Astrocyte of the spinal cord (primary cell): Measurements from ENCODE around the gene PACS1.
"Not testable (repeated sequence)": the region's sequence is repeated elsewhere in the genome, so short reads cannot be mapped to it uniquely, and the experiment has no call there.

Source experiments
- DNase-seq: peaks from one replicate; pipeline ENCODE4 v3.0.0; 2011; ENCODE audit warnings: low read depth, low spot score
- H3K4me3 ChIP-seq: 2 replicates; pipeline ENCODE4 v1.5.1; 2011; ENCODE audit warnings: low read depth, mild to moderate bottlenecking, low read length, moderate library complexity
- in situ Hi-C: cut with HindIII; loops from 2 replicates; pipeline ENCODE4 v1.10.0; 2017; ENCODE audit warnings: low sequenced_read_pairs
- TF ChIP-seq, protein P1 (sequence below): IDR thresholded peaks from 2 replicates; pipeline ENCODE4 v1.5.1; 2012; ENCODE audit warnings: low read depth, mild to moderate bottlenecking, low read length, inconsistent platforms

The PACS1 gene

DNA sequence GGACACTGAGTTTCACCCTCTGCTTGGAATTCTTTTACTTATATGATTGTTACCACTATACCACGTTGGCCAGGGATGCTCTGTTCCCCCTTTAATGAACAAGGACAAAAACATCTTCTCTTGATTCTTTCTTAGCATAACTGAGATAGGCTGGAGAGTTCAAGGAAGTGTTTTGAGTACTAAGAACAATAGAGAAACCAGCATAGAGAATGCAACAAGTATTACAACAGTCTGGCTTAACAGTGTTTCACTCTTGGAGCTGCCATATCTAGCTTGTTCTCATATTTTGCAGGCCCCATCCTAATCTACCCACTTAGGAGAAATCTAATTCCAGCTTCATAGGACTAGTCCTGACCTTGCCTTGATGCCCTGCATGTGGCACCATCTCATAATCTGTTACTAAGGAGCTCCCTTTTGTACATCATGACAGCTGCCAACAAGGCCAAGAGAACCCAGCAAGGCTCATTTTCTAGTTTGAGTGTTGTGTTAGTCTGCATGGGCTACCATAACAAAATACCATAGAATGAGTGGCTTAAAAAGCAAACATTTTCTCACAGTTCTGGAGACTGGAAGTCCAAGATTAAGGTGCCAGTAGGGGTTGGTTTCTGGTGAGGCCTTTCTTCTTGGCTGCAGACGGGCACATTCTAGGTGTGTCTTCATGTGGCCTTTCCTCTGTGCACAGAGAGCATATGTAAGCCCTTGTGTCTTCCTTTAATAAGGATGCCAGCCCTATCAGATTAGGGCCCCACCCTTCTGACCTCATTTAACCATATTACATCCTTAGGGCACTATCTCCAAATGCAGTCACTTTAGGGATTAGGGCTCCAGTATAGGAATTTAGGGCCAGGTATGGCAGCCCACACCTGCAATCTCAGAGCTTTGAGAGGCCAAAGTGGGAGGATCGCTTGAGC, 37.8 kb downstream of the PACS1 start:
- TF ChIP-seq, protein P1, sequence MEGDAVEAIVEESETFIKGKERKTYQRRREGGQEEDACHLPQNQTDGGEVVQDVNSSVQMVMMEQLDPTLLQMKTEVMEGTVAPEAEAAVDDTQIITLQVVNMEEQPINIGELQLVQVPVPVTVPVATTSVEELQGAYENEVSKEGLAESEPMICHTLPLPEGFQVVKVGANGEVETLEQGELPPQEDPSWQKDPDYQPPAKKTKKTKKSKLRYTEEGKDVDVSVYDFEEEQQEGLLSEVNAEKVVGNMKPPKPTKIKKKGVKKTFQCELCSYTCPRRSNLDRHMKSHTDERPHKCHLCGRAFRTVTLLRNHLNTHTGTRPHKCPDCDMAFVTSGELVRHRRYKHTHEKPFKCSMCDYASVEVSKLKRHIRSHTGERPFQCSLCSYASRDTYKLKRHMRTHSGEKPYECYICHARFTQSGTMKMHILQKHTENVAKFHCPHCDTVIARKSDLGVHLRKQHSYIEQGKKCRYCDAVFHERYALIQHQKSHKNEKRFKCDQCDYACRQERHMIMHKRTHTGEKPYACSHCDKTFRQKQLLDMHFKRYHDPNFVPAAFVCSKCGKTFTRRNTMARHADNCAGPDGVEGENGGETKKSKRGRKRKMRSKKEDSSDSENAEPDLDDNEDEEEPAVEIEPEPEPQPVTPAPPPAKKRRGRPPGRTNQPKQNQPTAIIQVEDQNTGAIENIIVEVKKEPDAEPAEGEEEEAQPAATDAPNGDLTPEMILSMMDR, result no peak
- DNase-seq, result no peak
- in situ Hi-C loops, result no loop called here
- H3K4me3 ChIP-seq, result no peak overlapping the region

DNA sequence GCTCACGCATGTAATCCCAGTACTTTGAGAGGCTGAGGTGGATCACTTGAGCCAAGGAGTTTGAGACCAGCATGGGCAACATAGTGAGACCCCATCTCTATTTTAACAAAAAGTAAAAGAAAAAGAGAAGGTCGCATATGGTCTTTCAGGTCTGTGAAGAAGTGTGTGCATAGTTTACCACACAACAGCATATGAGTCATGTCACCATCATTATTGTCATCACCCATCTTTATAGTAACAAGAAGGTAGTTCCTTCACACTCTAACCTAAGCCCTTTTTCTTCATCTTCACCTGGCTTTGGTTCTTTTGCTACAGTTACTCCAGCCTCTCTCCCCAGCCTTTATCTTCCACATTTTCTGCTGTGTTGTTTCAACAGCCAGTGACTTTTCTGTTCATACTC, 39.2 kb downstream of the PACS1 start:
- no peak overlapping the region for H3K4me3 ChIP-seq
- DNase-seq, result no peak
- TF ChIP-seq, protein P1, result no peak
- in situ Hi-C loops, result no loop called here

DNA sequence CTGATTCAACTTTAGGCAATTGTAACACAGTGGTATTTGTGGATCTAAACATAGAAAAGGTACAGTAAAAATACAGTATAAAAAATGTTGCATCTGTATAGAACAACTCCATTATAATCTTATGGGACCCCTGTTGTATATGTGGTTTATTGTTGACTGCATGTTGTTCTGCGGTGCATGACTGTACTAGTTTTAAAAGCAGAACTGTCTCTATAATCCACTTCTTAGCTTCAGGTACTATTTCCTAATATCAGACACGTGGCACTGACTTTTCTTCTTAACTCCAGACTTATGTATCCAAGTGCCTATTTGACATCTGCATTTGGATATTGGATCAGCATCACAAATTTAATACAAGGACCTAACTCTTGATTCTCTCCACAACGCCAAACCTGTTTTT, 41.1 kb downstream of the PACS1 start:
- TF ChIP-seq, protein P1, result no peak
- no peak overlapping the region for H3K4me3 ChIP-seq
- DNase-seq, result no peak
- in situ Hi-C loops, result no loop called here

DNA sequence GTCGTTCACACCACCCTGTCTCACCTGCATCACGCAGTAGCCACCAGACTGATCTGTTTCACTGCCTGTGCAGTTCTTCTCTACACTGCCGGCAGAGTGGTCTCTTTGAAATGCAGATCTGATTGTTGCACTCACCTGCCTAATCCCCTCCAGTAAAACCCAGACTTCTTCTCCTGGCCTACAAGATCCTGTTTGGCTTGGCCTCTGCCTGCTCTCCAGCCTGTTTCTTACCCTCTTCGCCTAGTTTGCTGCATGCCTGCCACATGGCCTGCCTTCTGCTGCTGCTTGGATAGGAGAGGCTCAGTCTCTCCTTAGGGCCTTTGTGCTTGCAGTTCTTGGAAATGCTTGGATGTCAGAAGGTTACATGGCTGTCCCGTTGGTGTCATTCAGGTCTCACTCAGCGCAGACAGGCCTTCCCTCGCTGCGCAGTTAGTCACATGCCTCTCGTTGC, 42.0 kb downstream of the PACS1 start:
- no peak for DNase-seq
- in situ Hi-C loops, result no loop called here
- TF ChIP-seq, protein P1, result no peak
- no peak overlapping the region for H3K4me3 ChIP-seq

DNA sequence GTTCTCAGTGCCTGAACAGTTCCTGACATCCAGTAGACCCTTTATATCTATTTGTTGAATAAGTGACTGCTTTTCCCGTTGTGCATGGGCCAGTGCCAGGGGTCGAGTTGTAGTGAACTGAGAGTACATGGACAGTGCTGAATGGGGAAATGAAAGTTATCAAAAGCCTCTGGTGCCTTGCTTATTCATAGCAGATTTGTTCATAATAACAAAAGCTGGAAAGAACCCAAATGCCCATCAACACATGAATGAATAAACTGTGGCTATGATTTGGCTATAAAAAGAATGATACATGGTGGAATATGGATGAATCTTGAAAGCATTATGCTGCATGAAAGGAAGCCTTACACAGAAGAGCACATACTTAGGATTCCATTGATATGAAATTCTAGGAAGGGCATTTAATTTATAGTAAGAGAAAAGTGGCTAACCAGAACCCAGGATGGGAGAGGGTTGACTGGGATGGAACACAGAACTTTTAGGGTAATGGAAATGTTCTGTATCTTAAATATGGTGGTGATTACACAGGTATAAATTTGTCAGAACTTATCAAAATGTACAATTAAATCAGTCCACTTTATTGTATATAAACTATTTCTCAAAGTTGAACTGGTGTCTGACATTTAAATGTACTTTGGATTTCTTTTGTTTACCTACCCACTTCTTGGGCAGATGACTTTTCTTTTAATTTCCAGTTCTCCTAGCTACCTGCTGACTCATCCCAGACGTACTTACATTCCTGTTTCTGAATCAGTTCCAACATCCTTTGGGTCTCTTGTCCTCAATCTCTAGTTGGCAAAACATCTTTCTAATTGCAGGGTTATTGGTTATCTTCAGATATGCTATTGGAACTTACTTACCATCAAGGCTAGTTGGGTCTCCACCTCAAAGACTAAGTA, 42.8 kb downstream of the PACS1 start:
- TF ChIP-seq, protein P1, result no peak
- H3K4me3 ChIP-seq, result no peak overlapping the region
- in situ Hi-C loops, result no loop called here
- peak; percentile 89 for DNase-seq

DNA sequence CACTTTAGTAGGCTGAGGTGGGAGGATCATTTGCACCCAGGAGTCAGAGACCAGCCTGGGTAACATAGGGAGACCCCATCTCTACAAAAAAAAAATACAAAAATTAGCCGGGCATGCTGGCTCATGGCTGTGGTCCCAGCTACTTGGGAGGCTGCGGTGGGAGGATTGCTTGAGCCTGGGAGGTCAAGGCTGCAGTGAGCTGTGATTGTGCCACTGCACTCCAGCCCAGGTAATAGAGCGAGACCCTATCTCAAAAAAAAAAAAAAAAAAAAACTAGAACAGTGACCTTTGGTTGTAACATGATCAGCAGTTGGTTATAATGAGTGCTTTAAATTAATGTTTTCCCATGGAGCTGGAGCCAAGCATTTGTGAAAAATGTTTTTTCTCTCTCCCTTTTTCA, 44.9 kb downstream of the PACS1 start:
- in situ Hi-C loops, DNase-seq, H3K4me3 ChIP-seq: not testable (repeated sequence)
